Central memory CD4-positive, alpha-beta T cell (primary cell): ENCODE results near the gene FXYD7.

ENCODE experiments used
- DNase-seq: peaks from one replicate; pipeline ENCODE4 v3.0.0; 2022

Gene FXYD7

DNA sequence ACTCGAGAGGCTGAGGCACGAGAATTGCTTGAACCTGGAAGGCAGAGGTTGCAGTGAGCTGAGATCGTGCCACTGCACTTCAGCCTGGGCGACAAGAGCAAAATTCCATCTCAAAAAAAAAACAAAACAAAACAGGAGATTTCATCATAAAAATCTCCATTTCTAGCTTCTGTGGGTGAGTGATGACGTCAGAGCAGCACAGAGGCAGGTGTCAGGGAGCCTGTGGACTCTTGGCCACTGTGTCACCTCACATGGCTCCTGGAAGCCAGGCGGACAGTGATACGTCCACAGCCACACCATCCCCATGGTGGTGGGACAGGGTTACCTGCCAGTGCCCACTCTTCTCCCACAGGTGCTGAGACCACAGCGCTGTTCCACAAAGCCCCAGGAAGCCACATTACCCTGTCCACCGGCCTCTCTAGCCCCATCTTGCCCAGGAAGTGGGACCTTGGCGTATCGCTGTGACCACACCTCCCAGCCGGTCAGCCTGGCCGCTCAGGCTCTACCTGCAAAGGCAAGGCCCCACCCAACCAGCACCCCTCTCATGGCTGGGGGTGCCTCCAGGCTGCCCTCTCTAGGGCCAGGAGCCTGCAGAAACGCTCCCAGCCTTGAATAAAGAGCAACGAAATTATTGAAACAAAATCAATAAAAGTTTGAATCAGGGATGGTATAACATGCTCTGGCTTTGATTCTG is 29.9 kb upstream of the FXYD7 start:
- DNase-seq: no peak

DNA sequence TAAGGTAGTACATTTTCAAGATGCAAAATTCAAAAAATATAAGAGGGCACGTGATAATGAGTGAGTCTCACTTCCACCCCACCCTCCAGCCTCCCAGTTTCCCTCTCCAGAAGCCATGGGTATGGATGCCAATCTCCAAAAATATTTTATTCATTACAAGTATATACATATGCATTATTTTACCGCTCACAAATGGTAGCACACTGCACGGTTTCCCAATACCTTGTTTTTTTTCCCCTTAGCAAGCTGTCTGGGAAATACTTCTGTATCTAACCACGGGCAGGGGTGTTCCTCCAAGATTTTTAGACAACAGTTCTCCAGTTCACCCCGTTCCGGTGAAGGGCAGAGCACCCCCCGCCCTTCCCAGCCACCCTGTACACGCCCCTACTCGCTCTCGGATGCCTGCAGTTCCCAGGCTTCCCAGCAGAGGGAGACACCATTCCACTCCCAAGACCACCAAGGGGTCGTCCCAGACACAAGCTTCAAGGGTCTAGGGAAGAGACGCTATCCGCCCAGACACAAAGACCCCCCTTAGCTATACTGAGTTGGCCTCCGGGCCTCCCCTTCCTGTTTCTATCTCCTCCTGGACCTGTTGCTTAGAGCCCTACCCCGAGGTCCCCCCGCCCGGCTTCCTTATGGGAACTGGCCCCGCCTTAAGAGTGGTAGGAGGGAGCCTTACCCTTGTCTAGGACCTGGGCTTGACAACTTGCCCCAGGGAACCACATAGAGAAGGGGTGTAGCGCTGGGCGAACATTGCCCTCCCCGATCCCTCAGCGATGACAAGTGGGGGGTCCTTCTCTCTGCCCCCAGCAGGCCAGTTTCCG is 28.5 kb upstream of the FXYD7 start:
- DNase-seq: peak; percentile 52

DNA sequence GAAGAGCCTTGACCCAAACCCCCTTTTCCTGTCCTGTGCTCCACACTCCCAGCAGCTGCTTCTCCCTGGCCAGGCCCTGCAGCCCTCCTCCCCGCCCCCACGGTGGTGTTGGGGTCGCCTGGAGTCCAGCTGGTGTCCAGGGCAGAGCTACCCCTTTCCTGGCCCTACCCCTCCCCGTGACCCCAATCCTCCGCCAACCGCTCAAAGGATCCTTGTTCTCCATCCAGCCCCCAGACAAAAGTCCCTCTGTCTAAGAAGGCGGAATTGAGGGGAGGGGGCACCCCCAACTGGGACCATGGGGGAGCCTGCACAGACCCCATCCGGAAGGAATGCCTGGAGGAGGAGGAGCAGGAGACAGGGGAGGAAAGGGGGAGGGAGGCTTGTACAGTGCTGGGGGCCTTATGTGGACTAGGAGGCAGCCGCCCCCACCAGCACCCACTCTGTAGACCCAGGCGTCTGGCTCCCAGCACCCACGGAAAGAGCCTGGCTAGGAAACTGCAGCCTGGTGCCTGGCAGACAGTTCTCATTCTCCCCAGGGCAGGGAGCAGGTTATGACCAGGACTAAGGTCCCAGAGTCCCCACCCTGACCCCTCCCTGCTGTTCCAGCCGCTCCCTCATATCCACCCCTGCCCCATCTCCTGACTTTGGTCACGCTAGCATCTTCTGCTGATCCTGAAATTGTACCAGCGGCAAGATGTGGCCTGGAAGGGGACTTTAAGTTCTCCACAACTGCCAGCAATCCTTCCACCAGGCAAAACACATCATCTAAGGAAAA is 27.7 kb upstream of the FXYD7 start, which contains the start of gene FXYD3:
Gene FXYD3, plus strand, starts transcription at position 647 of the 775 bp plus-strand sequence. CDS start 3,554 bp downstream, outside the sequence.
- DNase-seq: no peak

DNA sequence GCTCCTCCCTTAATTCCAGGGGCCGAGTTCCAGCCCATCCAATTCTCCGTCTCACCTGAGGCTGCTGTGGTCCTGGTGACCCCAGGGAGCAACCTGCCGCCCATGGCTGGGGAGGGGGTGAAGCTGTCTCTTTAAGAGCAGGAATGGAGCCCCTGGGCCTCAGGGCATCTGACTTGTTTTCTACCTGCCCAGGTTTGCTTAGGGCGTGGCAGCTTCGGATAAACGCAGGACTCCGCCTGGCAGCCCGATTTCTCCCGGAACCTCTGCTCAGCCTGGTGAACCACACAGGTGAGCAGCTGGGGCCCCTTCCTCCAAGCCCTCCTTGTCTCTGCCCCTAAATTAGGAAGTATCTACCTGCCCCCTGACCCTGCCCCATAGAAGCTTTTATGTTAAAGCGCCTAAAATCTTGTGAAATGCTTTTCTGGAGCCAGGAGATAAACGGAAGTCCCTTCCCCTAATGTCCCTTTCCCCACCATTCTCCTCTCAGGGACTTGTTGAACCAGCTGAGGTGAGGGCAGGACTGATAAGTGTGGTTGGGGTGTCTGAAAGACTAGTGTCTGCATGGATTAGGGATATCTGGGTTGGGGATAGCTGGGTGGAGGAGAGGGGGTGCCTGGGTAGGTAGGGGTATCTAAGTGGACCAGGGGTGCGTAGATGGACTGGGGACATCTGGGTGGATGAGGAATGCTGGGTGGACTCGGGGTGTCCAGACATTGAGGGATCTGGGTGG is 26.8 kb upstream of the FXYD7 start:
- DNase-seq: no peak

DNA sequence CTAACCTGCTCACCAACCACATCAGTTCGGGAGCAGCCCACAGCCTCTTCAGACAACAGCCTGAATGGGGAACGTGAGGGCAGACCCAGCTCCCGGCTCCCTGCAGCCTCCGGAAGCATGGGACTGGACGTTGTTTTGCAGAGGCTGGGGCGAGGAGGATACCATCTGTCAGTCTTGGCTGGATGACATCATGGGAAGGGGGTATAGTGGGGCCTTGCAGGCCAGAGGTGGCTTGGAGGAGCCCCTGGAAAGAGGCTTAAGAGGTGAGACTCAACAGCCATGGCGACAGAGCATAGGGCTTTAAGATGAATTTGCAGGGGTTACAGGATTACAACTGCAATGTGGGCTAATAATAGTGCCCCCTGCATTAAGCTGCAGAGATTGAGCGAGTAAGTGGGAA is 25.9 kb upstream of the FXYD7 start:
- no peak for DNase-seq

DNA sequence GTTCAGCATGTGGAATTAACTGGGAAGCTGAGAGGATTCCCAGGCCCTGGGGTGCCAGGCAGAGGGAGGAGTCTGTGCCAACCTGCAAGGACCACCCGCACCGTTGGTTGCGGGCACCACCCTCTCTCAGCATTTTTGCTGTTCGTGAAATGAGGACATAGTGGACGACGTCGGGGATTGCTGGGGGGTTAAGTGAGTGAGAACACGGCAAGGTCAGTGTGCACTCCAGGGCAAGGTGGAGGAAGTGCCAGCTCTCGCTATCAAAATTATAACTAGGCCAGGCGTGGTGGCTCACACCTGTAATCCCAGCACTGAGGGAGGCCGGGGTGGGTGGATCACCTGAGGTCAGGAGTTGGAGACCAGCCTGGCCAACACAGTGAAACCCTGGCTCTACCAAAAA is 25.3 kb upstream of the FXYD7 start:
- DNase-seq: no peak

DNA sequence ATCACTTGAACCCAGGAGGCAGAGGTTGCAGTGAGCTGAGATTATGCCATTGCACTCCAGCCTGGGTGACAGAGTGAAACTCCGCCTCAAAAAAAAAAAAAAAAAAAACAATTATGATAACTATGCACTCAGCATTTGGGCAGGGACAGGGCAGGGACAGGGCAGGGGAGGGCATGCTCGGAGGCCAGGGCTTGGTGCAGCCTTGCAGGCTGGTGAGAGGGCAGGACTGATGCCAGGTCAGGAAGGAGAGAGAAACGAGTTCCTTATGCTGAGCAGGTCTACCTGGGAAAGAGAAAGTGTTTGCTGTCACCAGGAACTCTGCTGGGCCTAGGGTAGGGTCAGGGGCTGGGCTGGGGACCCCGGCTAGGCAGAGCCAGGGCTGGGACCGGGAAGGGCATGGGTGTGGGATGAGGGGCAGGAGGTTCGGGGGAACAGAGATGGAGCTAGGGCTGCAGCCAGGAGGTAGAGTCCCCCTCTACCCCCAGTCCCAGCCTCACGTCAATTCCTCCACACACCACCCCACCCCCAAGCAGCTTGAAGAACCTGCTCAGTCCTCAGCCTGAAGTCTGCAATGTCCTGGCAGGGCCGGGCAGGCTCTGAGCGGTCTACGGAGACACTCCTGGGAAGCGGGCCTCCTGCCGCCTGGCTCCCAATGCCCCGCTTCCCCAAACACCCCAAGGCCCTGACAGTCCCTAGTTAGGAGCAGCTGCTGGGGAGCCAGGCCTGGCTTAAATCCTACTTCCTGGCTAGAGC is 24.6 kb upstream of the FXYD7 start:
- no peak for DNase-seq

DNA sequence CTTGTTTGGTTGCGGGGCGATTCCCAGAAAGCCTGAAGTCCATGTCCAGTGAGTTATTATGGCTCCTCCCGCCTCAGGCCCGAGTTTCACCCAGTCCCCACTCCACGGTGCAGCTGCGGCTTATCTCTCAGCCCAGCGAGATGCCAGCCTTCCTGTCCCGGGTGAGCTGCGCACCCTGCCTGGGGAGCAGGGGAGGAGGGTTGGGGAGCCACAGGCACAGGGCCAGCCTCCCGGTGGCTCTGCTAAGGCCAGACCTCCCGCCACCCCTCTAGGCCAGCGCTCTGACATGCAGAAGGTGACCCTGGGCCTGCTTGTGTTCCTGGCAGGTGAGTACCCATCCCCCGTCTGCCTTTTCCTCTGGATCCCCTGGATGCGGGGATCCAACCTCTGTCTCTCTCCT is 24.0 kb upstream of the FXYD7 start:
- DNase-seq: no peak

DNA sequence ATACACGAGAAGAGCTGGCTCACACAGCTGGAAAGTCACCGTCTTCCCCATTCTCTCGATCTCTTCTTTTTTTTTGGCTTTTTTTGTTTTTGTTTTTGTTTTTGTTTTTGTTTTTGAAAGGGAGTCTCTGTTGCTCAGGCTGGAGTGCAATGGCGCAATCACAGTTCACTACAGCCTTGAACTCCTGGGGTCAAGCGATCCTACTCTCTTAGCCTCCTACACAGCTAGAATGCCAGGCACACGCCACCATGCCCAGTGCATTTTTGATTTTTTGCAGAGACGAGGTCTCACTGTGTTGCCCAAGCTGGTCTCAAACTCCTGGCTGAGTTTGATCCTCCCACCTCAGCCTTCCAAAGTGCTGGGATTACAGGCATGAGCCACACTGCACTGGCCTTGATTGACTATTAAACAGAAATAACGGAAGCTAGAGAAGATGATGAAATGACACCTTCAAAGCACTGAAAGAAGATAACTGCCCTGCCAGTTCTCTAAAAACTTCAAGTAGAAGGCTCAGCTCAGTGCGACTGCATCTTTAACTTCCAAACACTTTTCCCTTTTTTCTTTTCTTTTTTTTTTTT is 23.4 kb upstream of the FXYD7 start:
- no peak for DNase-seq

DNA sequence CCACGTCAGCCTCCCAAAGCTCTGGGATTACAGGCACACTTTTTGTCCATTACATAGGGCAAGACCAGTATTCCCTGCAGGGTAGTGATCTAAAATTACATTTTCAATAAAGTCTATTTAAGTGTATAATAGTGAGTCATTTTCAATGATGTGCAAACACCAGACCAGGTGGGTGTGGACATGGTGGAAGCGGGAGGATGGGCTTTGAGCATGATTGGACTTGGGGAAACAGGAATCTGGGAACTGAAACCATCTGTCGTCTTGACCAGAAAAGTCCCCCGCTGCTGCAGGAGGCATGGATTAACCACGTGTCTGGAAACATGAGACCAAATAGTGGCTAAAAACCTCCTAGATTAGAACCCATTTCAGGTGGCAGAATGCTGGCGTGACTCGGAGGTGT is 22.6 kb upstream of the FXYD7 start:
- DNase-seq: no peak

DNA sequence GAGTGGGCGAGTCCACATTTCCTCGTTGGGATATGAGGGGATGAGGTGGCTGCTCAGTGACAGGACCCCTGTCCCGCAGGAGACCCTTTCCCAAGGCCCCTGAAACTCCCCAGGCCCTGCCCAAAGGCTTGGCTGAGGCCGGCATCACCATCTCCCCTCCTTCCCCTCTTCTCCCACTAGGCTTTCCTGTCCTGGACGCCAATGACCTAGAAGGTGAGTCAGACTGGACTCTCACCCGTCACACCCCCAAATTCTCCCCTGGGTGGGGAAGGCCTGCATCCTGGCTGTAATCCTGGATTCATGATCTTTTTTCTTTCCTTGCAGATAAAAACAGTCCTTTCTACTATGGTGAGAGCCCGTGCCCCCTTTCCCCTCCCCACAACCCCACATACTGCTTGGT is 22.2 kb upstream of the FXYD7 start:
- DNase-seq: no peak

DNA sequence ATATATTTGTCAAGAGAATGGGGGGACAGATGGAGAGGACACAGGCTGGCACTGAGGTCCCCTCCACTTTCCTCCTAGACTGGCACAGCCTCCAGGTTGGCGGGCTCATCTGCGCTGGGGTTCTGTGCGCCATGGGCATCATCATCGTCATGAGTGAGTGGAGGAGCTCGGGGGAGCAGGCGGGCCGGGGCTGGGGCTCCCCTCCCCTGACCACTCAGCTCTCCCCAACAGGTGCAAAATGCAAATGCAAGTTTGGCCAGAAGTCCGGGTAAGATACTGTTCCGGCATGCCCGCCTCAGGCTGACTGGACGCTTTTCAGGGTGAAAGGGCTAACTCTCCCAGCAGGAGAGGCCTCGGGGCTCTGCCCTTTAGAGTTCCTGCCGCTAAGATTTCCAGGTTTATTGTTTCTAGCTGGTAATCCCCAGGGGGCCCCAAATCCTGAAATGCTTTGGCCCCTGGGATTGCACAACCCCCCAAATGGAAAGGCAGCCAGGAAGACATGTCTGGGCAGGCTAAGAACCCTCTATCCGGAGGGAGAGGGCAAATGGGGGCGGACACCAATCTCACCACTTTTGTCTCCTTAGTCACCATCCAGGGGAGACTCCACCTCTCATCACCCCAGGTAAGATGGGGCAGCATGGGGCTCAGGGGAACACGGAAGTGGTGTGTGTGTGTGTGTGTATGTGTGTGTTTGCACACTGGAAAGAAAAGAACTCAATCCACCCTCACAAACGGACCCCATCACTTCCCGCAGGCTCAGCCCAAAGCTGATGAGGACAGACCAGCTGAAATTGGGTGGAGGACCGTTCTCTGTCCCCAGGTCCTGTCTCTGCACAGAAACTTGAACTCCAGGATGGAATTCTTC is 20.1 kb upstream of the FXYD7 start:
- no peak for DNase-seq

DNA sequence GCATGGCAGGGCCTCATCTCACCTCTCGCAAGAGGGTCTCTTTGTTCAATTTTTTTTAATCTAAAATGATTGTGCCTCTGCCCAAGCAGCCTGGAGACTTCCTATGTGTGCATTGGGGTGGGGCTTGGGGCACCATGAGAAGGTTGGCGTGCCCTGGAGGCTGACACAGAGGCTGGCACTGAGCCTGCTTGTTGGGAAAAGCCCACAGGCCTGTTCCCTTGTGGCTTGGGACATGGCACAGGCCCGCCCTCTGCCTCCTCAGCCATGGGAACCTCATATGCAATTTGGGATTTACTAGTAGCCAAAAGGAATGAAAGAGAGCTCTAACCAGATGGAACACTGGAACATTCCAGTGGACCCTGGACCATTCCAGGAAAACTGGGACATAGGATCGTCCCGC is 19.5 kb upstream of the FXYD7 start:
- DNase-seq: no peak

DNA sequence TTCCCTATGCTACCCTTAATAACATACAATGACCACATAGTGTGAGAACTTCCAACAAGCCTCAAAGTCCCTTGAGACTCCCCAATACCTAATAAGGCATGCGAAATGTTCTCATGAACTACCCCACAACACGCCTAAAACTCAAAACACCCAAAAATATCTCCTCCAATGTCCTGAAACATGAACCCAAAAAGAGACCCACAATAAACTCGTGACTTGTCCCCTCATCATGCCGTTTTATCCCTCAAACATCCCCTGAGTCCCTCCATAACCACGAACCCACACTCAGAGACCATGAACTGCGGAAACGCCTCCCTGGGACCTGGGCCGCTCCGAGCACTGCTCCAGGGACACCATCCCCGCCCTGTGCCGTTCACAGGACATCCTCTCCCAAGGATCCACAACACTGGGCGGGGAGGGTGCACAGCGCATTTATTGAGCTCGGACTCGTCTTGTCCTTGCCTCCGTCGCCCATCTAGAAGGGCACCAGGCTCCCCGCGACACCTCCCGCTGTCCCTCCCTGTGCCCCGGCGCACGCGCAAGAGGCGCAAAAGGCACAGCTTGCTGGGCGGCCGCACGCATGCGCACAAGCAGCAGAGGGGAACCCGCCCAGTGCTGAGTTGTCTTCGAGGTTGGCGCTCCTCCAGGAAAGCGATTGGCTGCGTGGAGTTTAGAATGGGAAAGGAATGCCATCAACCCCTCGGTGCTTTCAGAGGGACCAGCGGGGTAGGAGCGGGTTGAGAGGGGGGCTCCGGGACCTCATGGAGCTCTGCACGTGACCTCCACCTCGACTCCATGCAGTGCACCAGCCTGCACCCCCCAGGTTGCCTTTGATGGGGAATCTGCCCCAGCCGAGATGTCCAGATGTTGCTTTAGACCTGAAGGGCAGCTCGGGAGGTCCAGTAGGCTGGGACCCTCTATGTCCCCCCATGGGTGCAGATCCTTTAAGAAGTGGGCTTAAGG is 18.7 kb upstream of the FXYD7 start:
- peak; percentile 82 for DNase-seq

DNA sequence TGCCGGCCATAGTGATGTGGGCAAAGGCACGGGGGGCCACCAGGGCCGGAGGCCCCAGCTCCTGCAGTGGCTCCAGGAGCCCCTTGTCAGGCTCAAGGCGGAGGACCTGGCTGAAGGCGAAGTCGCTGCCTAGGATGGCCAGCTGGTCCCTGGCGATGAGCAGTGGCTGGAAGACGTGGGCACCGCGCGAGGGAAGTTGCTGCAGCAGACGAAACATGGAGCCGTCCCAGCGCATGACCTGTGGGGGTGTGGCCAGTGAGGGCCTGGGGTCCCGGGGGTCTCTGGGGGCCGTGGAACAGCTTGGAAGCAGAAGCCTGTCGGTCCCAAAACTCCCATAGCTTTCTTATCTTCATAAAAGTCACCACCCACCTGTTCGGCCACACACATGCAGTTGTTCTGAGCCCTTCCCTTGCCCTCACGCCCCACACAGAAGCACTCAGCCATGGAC is 17.8 kb upstream of the FXYD7 start:
- no peak for DNase-seq

DNA sequence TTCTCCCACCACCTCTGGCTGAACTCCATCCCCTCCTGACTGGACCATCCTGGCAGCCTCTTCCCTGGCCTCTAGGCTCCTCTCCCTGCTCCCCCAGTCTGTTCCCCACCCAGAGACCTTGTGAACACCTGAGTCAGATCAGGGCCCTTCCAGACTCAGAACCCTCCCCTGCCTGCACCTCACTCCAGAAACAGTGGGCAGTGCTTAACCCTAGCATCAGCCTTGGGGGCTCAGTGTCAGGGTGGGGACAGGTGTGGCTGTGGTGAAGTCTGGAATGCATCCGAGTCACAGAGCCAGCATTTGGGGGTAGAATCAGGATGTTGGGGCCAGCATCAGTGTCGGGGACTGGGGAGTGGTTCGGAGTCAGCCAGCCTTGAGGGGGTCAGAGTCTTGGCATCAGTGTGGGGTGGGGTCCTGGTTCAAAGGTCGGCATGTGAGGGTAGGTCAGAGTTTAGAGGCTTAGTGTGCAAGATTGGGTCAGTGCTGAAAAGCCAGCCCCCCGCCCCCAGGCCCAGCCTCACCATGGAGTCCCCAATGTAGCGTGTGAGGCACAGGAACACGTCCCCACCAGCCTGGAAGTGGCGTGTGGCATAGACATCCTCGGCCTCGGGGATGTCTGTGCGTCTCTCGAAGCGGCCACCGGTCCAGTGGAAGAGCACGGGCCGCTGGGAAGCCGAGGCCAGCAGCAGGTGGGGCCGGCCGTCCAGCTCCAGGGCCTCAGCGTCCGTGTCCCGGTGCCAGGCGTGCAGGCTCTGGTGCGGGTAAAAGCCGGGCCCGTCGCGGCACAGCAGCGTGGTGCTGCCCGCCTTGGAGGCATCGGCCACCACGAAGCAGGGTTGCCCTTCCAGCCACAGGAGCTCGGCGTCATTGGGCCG is 17.1 kb upstream of the FXYD7 start:
- DNase-seq: no peak

DNA sequence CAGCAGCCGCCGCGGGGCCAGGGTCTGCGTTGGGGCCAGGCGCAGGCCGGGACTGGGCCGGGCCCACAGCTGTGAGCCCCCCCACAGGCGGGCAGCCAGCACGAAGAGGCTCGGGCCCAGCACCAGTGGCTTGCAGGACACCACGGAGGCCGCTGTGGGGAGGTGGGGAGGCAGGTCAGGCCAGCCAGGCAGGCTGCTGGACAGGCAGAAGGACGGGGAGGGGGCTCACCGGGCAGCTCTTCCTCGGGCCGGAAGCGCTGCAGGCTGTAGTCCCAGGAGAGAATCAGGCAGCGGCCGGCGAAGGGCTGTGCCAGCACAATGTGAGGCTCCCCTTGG is 16.5 kb upstream of the FXYD7 start:
- DNase-seq: no peak

DNA sequence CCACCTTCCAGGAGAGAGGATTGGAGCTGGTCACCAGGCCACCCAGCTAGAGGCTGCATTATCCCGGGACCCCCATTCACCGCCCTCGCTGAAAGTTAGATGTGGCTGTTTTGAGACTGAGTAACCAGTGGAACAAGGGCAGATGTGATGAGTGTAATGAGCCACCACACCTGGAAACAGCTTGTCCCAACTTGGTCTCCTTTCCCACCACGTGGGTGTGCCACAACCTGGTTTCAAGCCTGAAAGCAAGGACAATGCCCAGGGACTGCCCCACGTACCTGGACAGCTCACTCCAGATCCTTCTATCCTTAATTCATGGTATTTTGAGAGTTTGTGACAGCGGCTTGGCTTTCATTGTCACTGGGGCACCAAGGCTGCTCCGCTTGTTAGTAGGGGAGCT is 15.2 kb upstream of the FXYD7 start:
- no peak for DNase-seq
